Ishikawa (cell line): Measurements from ENCODE around the gene SAMD5.

Source experiments
- CEBPB ChIP-seq: IDR thresholded peaks from 2 replicates; pipeline ENCODE4 v1.6.1; 2012
- CREB1 ChIP-seq: IDR thresholded peaks from 2 replicates; pipeline ENCODE4 v1.6.1; 2012; ENCODE audit warnings: low read depth
- EGR1 ChIP-seq: IDR thresholded peaks from 2 replicates; pipeline ENCODE4 v1.6.1; 2012
- EP300 ChIP-seq: IDR thresholded peaks from 2 replicates; pipeline ENCODE4 v1.6.1; 2012; ENCODE audit warnings: borderline replicate concordance
- FOXM1 ChIP-seq: IDR thresholded peaks from 2 replicates; pipeline ENCODE4 v1.6.1; 2012; ENCODE audit warnings: low read depth, borderline replicate concordance
- NFIC ChIP-seq: IDR thresholded peaks from 2 replicates; pipeline ENCODE4 v1.6.1; 2012
- RAD21 ChIP-seq: IDR thresholded peaks from 2 replicates; pipeline ENCODE4 v1.6.1; 2012; ENCODE audit warnings: low read depth
- TAF1 ChIP-seq: IDR thresholded peaks from 2 replicates; pipeline ENCODE4 v1.6.1; 2012; ENCODE audit warnings: low read depth, mild to moderate bottlenecking
- TCF12 ChIP-seq: IDR thresholded peaks from 2 replicates; pipeline ENCODE4 v1.6.1; 2012; ENCODE audit warnings: low read depth
- TEAD4 ChIP-seq: IDR thresholded peaks from 2 replicates; pipeline ENCODE4 v1.6.1; 2012
- USF1 ChIP-seq: IDR thresholded peaks from 2 replicates; pipeline ENCODE4 v1.6.1; 2012
- YY1 ChIP-seq: IDR thresholded peaks from 2 replicates; pipeline ENCODE4 v1.6.1; 2012; ENCODE audit warnings: low read depth
- ZBTB7A ChIP-seq: IDR thresholded peaks from 2 replicates; pipeline ENCODE4 v1.6.1; 2012; ENCODE audit warnings: low read depth
- TF ChIP-seq, protein P1 (sequence below): IDR thresholded peaks from 2 replicates; pipeline ENCODE4 v1.6.1; 2012
- TF ChIP-seq, protein P2 (sequence below): IDR thresholded peaks from 2 replicates; pipeline ENCODE4 v1.6.1; 2012; ENCODE audit warnings: low read depth, mild to moderate bottlenecking

Gene SAMD5

DNA sequence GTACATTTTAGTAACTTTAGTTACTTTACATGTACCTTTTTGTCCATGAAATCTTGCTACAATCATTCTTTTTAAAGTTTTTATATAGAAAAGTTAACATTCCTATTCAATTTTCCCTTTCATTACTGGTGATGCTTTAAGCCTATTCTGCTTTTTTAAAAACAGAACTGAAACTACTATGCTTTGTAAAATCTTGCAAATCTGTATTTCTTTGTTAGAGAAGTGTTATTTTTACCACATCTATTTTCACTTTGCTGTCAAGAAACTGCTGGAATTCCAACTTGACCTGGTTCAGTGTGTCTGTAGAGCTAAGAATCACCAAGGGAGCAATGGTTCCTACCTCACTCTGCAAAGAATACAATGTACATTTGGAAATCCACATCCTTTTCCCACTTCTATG, 21.8 kb upstream of the SAMD5 start:
- TF ChIP-seq TAF1 (no peak), CEBPB (no peak), TEAD4 (no peak), TCF12 (no peak), CREB1 (no peak), USF1 (no peak), EGR1 (no peak), FOXM1 (no peak), ZBTB7A (no peak), NFIC (no peak), RAD21 (no peak), EP300 (no peak), YY1 (no peak)
- TF ChIP-seq, protein P1, sequence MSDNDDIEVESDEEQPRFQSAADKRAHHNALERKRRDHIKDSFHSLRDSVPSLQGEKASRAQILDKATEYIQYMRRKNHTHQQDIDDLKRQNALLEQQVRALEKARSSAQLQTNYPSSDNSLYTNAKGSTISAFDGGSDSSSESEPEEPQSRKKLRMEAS, result no peak
- TF ChIP-seq, protein P2, sequence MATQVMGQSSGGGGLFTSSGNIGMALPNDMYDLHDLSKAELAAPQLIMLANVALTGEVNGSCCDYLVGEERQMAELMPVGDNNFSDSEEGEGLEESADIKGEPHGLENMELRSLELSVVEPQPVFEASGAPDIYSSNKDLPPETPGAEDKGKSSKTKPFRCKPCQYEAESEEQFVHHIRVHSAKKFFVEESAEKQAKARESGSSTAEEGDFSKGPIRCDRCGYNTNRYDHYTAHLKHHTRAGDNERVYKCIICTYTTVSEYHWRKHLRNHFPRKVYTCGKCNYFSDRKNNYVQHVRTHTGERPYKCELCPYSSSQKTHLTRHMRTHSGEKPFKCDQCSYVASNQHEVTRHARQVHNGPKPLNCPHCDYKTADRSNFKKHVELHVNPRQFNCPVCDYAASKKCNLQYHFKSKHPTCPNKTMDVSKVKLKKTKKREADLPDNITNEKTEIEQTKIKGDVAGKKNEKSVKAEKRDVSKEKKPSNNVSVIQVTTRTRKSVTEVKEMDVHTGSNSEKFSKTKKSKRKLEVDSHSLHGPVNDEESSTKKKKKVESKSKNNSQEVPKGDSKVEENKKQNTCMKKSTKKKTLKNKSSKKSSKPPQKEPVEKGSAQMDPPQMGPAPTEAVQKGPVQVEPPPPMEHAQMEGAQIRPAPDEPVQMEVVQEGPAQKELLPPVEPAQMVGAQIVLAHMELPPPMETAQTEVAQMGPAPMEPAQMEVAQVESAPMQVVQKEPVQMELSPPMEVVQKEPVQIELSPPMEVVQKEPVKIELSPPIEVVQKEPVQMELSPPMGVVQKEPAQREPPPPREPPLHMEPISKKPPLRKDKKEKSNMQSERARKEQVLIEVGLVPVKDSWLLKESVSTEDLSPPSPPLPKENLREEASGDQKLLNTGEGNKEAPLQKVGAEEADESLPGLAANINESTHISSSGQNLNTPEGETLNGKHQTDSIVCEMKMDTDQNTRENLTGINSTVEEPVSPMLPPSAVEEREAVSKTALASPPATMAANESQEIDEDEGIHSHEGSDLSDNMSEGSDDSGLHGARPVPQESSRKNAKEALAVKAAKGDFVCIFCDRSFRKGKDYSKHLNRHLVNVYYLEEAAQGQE, result no peak

- TF ChIP-seq TCF12 (no peak), FOXM1 (no peak), CREB1 (no peak)
- TF ChIP-seq, protein P1, result no peak
Measured at GRCh38 chr6:147497472-147497871, 11.0 kb upstream of the SAMD5 start.

DNA sequence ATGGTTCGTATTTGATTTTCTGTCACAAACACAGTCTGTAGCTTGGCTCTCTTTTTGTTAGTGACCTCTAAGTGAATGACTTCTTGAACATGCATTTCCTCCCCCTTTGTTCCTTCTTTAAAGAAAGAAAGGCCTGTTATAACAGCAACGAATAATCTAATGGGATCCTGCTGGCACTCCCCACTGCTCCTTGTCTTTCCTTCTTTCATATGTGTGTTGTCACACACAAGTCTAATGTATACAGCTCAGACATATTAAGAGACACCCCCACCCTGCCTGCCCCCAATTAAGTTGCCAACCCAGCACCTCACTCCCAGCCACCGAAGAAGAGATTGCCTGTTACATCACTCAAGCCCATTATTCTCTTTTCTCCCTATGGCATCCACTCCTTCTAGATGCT, 4.9 kb upstream of the SAMD5 start:
- TF ChIP-seq EGR1 (no peak), ZBTB7A (no peak), RAD21 (no peak), FOXM1 (no peak), CREB1 (no peak)
- TF ChIP-seq, protein P1, result no peak

- TF ChIP-seq NFIC, result no peak
- no peak for TF ChIP-seq RAD21
- TF ChIP-seq YY1, result no peak
- TF ChIP-seq USF1, result no peak
- no peak for TF ChIP-seq FOXM1
- no peak for TF ChIP-seq EGR1
- TF ChIP-seq, protein P1, result no peak
- TF ChIP-seq, protein P2, result no peak
- TF ChIP-seq ZBTB7A, result no peak
- no peak for TF ChIP-seq CREB1
- no peak for TF ChIP-seq TEAD4
- no peak for TF ChIP-seq TAF1
- TF ChIP-seq CEBPB, result no peak
- TF ChIP-seq TCF12, result no peak
- no peak for TF ChIP-seq EP300
Measured at GRCh38 chr6:147504848-147505247, 3.6 kb upstream of the SAMD5 start.

- no peak for TF ChIP-seq EP300
- peak; percentile 92 for TF ChIP-seq RAD21
- no peak for TF ChIP-seq TEAD4
- TF ChIP-seq, protein P2, result no peak
- TF ChIP-seq TAF1, result no peak
- peak; percentile 52; the same call in 1 of the 2 replicates for TF ChIP-seq ZBTB7A
Measured at GRCh38 chr6:147506704-147507114, 1.8 kb upstream of the SAMD5 start.
